Neural cell (in vitro differentiated cells): ENCODE results near the gene ABHD8. TPM values are rescaled to one million over a fixed set of nuclear protein-coding genes. Genes with fewer than 3 reads are reported as not detected.

ENCODE experiments used
- H2AFZ ChIP-seq: fragments of 200-600, 300-800 bp; sonication (generic), shearing (Covaris generic); 2 replicates; pipeline ENCODE4 v1.6.0; 2014; ENCODE audit warnings: low read depth, mild to moderate bottlenecking, antibody characterized with exemption, low read length, moderate library complexity
- H3F3A ChIP-seq: fragments of 200-600 bp; shearing (Covaris generic); 2 replicates; pipeline ENCODE4 v1.6.1; 2016; ENCODE audit warnings: mild to moderate bottlenecking, moderate library complexity, mixed read lengths, antibody characterized with exemption, low read length; ENCODE audit not compliant: insufficient read depth, poor library complexity, severe bottlenecking
- H3K27ac ChIP-seq: fragments of 200-600, 300-800 bp; sonication (generic), shearing (Covaris generic); 2 replicates; pipeline ENCODE4 v1.5.1; 2014; ENCODE audit warnings: mild to moderate bottlenecking, low read length, moderate library complexity
- H3K27me3 ChIP-seq: fragments of 300-800, 200-600 bp; sonication (generic), shearing (Covaris generic); 2 replicates; pipeline ENCODE4 v1.6.0; 2014; ENCODE audit warnings: mild to moderate bottlenecking, low read depth, low read length, moderate library complexity; ENCODE audit not compliant: insufficient read depth
- H3K36me3 ChIP-seq: fragments of 300-800, 200-600 bp; sonication (generic), shearing (Covaris generic); 2 replicates; pipeline ENCODE4 v1.5.1; 2014; ENCODE audit warnings: mild to moderate bottlenecking, antibody characterized with exemption, low read length, moderate library complexity; ENCODE audit not compliant: insufficient read depth
- H3K4me2 ChIP-seq: fragments of 300-800, 200-600 bp; sonication (generic), shearing (Covaris generic); 2 replicates; pipeline ENCODE4 v1.6.0; 2014; ENCODE audit warnings: mild to moderate bottlenecking, low read length
- H3K4me3 ChIP-seq: fragments of 300-800, 200-600 bp; sonication (generic), shearing (Covaris generic); 2 replicates; pipeline ENCODE4 v1.5.1; 2014; ENCODE audit warnings: mild to moderate bottlenecking, low read length, moderate library complexity
- H3K79me2 ChIP-seq: fragments of 200-600 bp; shearing (Covaris generic); replicated peaks from 2 replicates; pipeline ENCODE4 v1.6.0; 2014; ENCODE audit warnings: mild to moderate bottlenecking, low read length, moderate library complexity; ENCODE audit not compliant: insufficient read depth
- H3K9ac ChIP-seq: fragments of 300-800, 200-600 bp; sonication (generic), shearing (Covaris generic); 2 replicates; pipeline ENCODE4 v1.6.1; 2016; ENCODE audit warnings: mild to moderate bottlenecking, low read length, mixed read lengths
- H3K9me2 ChIP-seq: fragments of 200-600 bp; shearing (Covaris generic); 2 replicates; pipeline ENCODE4 v1.6.1; 2016; ENCODE audit warnings: mild to moderate bottlenecking, low read length, mixed read lengths; ENCODE audit not compliant: insufficient read depth
- H3K9me3 ChIP-seq: fragments of 200-600, 300-800 bp; sonication (generic), shearing (Covaris generic); 2 replicates; pipeline ENCODE4 v1.6.1; 2016; ENCODE audit warnings: mild to moderate bottlenecking, mixed run types, low read length, moderate library complexity, mixed read lengths
- H4K20me1 ChIP-seq: fragments of 200-600 bp; shearing (Covaris generic); 2 replicates; pipeline ENCODE4 v1.6.1; 2016; ENCODE audit warnings: mild to moderate bottlenecking, mixed run types; ENCODE audit not compliant: insufficient read depth
- EP300 ChIP-seq: fragments of 450-650 bp; conservative IDR thresholded peaks from 2 replicates; pipeline ENCODE4 v1.6.1; 2014; ENCODE audit warnings: antibody characterized with exemption, mild to moderate bottlenecking, moderate library complexity; ENCODE audit not compliant: poor library complexity, severe bottlenecking
- EZH2 ChIP-seq: fragments of 200-600, 300-800 bp; shearing (Covaris generic), sonication (generic); IDR thresholded peaks from 2 replicates; pipeline ENCODE4 v1.6.1; 2014; ENCODE audit warnings: antibody characterized with exemption, low read length, borderline replicate concordance, mild to moderate bottlenecking; ENCODE audit not compliant: insufficient read depth, poor library complexity, severe bottlenecking
- MXI1 ChIP-seq: fragments of 450-650 bp; conservative IDR thresholded peaks from 2 replicates; pipeline ENCODE4 v1.6.1; 2014; ENCODE audit warnings: antibody characterized with exemption, mild to moderate bottlenecking; ENCODE audit not compliant: poor library complexity, severe bottlenecking
- POLR2AphosphoS5 ChIP-seq: IDR thresholded peaks from 2 replicates; pipeline ENCODE4 v1.6.1; 2012
- RAD21 ChIP-seq: fragments of 450-650 bp; conservative IDR thresholded peaks from 2 replicates; pipeline ENCODE4 v1.6.1; 2014; ENCODE audit warnings: antibody characterized with exemption, mild to moderate bottlenecking, moderate library complexity
- SMC3 ChIP-seq: fragments of 450-650 bp; conservative IDR thresholded peaks from 2 replicates; pipeline ENCODE4 v1.6.1; 2014; ENCODE audit warnings: antibody characterized with exemption, mild to moderate bottlenecking, moderate library complexity; ENCODE audit not compliant: poor library complexity
- TAF1 ChIP-seq: IDR thresholded peaks from 2 replicates; pipeline ENCODE4 v1.6.1; 2012; ENCODE audit warnings: low read depth
- polyA plus RNA-seq: library from polyadenylated mRNA; depleted of rRNA; stranded (reverse); fragments of >200 nt; gene quantifications from 2 replicates; pipeline ENCODE4 v1.2.3, GENCODE V29; 2014
- TF ChIP-seq, protein P1 (sequence below): IDR thresholded peaks from 2 replicates; pipeline ENCODE4 v1.6.1; 2012; ENCODE audit warnings: borderline replicate concordance
- TF ChIP-seq, protein P2 (sequence below): fragments of 450-650 bp; IDR thresholded peaks from 2 replicates; pipeline ENCODE4 v1.5.1; 2014; ENCODE audit warnings: antibody characterized with exemption, mild to moderate bottlenecking, moderate library complexity; ENCODE audit not compliant: poor library complexity, severe bottlenecking

ABHD8 gene
- polyA plus RNA-seq, 1 donor from 2014 or later: 28.1 TPM

DNA sequence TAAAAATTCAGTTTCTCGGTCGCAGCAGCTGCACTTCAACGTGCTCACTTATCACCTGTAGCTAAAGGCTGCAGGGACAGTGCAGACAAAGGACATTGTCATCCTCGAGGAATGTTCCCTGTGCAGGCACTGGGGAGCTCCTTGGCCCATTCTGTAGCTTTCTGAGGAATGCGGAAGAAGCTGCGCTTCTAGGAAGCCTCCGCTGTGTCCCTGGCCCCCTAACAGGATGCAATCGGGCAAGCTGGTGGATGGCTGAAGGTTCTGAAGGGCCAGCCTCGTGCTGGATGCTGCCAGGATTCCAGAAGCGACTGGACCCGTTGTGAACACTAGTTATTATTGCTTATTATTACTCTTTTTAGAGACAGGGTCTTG lies 23.4 kb upstream of the ABHD8 start:
- Histone ChIP-seq H3K4me2 (no peak overlapping the region), H4K20me1 (no peaks in the 10 kb centered on the region), H3K4me3 (no peak overlapping the region), H3K79me2 (no peaks in the 10 kb centered on the region), H3K27ac (no peak overlapping the region), H3K9me2 (no peaks in the 10 kb centered on the region), H3K27me3 (no peaks in the 10 kb centered on the region), H3K36me3 (no peaks in the 10 kb centered on the region), H3F3A (no peaks in the 10 kb centered on the region), H3K9me3 (no peaks in the 10 kb centered on the region), H2AFZ (no peak overlapping the region), H3K9ac (no peak overlapping the region)
- TF ChIP-seq EP300 (no peak), SMC3 (no peak), RAD21 (no peak), EZH2 (no peak), POLR2AphosphoS5 (no peak), MXI1 (no peak), TAF1 (no peak)
- TF ChIP-seq, protein P1, sequence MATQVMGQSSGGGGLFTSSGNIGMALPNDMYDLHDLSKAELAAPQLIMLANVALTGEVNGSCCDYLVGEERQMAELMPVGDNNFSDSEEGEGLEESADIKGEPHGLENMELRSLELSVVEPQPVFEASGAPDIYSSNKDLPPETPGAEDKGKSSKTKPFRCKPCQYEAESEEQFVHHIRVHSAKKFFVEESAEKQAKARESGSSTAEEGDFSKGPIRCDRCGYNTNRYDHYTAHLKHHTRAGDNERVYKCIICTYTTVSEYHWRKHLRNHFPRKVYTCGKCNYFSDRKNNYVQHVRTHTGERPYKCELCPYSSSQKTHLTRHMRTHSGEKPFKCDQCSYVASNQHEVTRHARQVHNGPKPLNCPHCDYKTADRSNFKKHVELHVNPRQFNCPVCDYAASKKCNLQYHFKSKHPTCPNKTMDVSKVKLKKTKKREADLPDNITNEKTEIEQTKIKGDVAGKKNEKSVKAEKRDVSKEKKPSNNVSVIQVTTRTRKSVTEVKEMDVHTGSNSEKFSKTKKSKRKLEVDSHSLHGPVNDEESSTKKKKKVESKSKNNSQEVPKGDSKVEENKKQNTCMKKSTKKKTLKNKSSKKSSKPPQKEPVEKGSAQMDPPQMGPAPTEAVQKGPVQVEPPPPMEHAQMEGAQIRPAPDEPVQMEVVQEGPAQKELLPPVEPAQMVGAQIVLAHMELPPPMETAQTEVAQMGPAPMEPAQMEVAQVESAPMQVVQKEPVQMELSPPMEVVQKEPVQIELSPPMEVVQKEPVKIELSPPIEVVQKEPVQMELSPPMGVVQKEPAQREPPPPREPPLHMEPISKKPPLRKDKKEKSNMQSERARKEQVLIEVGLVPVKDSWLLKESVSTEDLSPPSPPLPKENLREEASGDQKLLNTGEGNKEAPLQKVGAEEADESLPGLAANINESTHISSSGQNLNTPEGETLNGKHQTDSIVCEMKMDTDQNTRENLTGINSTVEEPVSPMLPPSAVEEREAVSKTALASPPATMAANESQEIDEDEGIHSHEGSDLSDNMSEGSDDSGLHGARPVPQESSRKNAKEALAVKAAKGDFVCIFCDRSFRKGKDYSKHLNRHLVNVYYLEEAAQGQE: no peak
- TF ChIP-seq, protein P2, sequence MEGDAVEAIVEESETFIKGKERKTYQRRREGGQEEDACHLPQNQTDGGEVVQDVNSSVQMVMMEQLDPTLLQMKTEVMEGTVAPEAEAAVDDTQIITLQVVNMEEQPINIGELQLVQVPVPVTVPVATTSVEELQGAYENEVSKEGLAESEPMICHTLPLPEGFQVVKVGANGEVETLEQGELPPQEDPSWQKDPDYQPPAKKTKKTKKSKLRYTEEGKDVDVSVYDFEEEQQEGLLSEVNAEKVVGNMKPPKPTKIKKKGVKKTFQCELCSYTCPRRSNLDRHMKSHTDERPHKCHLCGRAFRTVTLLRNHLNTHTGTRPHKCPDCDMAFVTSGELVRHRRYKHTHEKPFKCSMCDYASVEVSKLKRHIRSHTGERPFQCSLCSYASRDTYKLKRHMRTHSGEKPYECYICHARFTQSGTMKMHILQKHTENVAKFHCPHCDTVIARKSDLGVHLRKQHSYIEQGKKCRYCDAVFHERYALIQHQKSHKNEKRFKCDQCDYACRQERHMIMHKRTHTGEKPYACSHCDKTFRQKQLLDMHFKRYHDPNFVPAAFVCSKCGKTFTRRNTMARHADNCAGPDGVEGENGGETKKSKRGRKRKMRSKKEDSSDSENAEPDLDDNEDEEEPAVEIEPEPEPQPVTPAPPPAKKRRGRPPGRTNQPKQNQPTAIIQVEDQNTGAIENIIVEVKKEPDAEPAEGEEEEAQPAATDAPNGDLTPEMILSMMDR: no peak

DNA sequence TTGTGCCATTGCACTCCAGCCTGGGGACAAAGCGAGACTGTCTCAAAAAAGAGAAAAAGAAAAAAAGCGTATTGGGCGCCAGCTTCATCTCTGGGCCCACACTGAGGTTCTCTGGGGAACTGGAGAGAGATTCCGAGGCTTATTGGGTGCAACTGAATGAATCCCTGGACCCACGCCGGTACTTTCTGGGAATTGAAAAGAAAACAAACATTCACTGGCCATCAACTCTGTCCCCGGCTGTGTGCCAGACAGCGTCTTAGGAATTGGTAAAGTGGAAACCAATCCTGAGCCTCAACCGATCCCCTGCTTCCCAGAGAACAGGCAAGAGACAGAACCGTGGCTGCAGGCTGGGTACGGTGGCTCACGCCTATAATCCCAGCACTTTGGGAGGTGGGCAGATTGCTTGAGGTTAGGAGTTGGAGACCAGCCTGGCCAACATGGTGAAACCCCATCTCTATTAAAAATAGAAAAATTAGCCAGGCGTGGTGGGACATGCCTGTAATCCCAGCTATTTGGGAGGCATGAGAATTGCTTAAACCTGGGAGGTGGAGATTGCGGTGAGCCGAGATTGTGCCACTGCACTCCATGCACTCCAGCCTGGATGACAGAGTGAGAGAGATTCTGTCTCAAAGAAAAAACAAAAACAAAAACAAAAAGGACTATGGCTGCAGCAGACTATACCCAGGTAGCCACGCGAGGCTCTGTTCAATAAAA lies 22.8 kb upstream of the ABHD8 start:
- H3K79me2 ChIP-seq: no peaks in the 10 kb centered on the region
- no peaks in the 10 kb centered on the region for H3K9me3 ChIP-seq
- no peak overlapping the region for H2AFZ ChIP-seq
- TF ChIP-seq SMC3: no peak
- TF ChIP-seq, protein P2: no peak
- TF ChIP-seq RAD21: no peak
- no peak for TF ChIP-seq EZH2
- H3K36me3 ChIP-seq: no peaks in the 10 kb centered on the region
- no peaks in the 10 kb centered on the region for H3F3A ChIP-seq
- no peak overlapping the region for H3K9ac ChIP-seq
- H3K4me2 ChIP-seq: no peak overlapping the region
- H3K9me2 ChIP-seq: no peaks in the 10 kb centered on the region
- no peak overlapping the region for H3K4me3 ChIP-seq
- no peak overlapping the region for H3K27ac ChIP-seq
- H3K27me3 ChIP-seq: no peaks in the 10 kb centered on the region
- no peaks in the 10 kb centered on the region for H4K20me1 ChIP-seq
